SK-N-SH (cell line): ENCODE measurements around the gene ICA1. TPM values are rescaled to one million over a fixed set of nuclear protein-coding genes. Genes with fewer than 3 reads are reported as not detected.

ENCODE experiments used
- CTCF ChIA-PET: fragments of 300-600, 350-600 bp; formaldehyde crosslinking; extraction: SDS; loops from one replicate; lab custom pipeline; 2021; lab: Yijun Ruan, JAX
- POLR2A ChIA-PET: fragments of 350-600 bp; sonication (Branson Sonifier 250); formaldehyde crosslinking; extraction: SDS; loops from one replicate; lab custom pipeline; 2020; ENCODE audit warnings: antibody characterized with exemption, inconsistent platforms; lab: Yijun Ruan, JAX
- DNase-seq: peaks from one replicate; pipeline ENCODE4 v3.0.0; 2012
- H2AFZ ChIP-seq: fragments of 200-600 bp; sonication (generic); 2 replicates; pipeline ENCODE4 v1.8.1; 2016; ENCODE audit warnings: antibody characterized with exemption, mild to moderate bottlenecking, low read depth
- H3F3A ChIP-seq: fragments of 200-600 bp; sonication (generic); replicated peaks from 2 replicates; pipeline ENCODE3; 2016; ENCODE audit warnings: antibody characterized with exemption, mild to moderate bottlenecking; ENCODE audit not compliant: insufficient read depth
- H3K27ac ChIP-seq, 2 experiments: fragments of 200-500 bp in 1 of 2; fragments of 200-600 bp in 1 of 2; sonication (Bioruptor generic) in 1 of 2; sonication (generic), shearing (Covaris generic) in 1 of 2; 2 replicates each; pipeline versions ENCODE4 v1.5.1 to v1.6.1; 2014 to 2016; ENCODE audit warnings: low read depth in 2 of 2, inconsistent platforms in 1 of 2, low read length in 1 of 2, mild to moderate bottlenecking in 1 of 2, mixed read lengths in 1 of 2
- H3K27me3 ChIP-seq: fragments of 200-600 bp; sonication (generic), shearing (Covaris generic); 2 replicates; pipeline ENCODE4 v1.6.1; 2016; ENCODE audit warnings: mixed run types; ENCODE audit not compliant: insufficient read depth
- H3K36me3 ChIP-seq, 2 experiments: fragments of 200-500 bp in 1 of 2; fragments of 200-600 bp in 1 of 2; sonication (Bioruptor generic) in 1 of 2; sonication (generic) in 1 of 2; replicated peaks in 1 of 2; 2 replicates each; pipeline versions ENCODE3 to v1.5.1; 2014 to 2016; ENCODE audit warnings: low read length in 1 of 2, mild to moderate bottlenecking in 1 of 2; ENCODE audit not compliant: insufficient read depth in 2 of 2, control insufficient read depth in 1 of 2
- H3K4me1 ChIP-seq, 2 experiments: fragments of 200-500 bp in 1 of 2; fragments of 200-600 bp in 1 of 2; sonication (Bioruptor generic) in 1 of 2; sonication (generic), shearing (Covaris generic) in 1 of 2; 2 replicates each; pipeline versions ENCODE4 v1.5.1 to v1.6.1; 2014 to 2016; ENCODE audit warnings: low read depth in 1 of 2, low read length in 1 of 2, mixed run types in 1 of 2; ENCODE audit not compliant: insufficient read depth in 2 of 2, control insufficient read depth in 1 of 2
- H3K4me2 ChIP-seq: fragments of 200-600 bp; sonication (generic), shearing (Covaris generic); 2 replicates; pipeline ENCODE4 v1.6.1; 2017; ENCODE audit warnings: mixed run types
- H3K4me3 ChIP-seq, 2 experiments: fragments of 200-500 bp in 1 of 2; fragments of 200-600 bp in 1 of 2; sonication (Bioruptor generic) in 1 of 2; sonication (generic), shearing (Covaris generic) in 1 of 2; 2 replicates each; pipeline versions ENCODE4 v1.5.1 to v1.8.1; 2014 to 2016; ENCODE audit warnings: low read depth in 2 of 2, inconsistent platforms in 1 of 2, low read length in 1 of 2, mild to moderate bottlenecking in 1 of 2, mixed read lengths in 1 of 2, moderate library complexity in 1 of 2
- H3K79me2 ChIP-seq: fragments of 200-600 bp; sonication (generic); 2 replicates; pipeline ENCODE4 v1.8.1; 2017; ENCODE audit warnings: mild to moderate bottlenecking; ENCODE audit not compliant: insufficient read depth
- H3K9ac ChIP-seq: fragments of 200-600 bp; sonication (generic); 2 replicates; pipeline ENCODE4 v1.6.1; 2017; ENCODE audit warnings: mixed run types
- H3K9me2 ChIP-seq: fragments of 200-600 bp; sonication (generic); 2 replicates; pipeline ENCODE4 v1.6.1; 2017; ENCODE audit warnings: mixed run types
- H3K9me3 ChIP-seq: fragments of 200-600 bp; sonication (generic); 2 replicates; pipeline ENCODE4 v1.6.1; 2017; ENCODE audit warnings: mixed run types, mild to moderate bottlenecking, moderate library complexity
- H4K20me1 ChIP-seq: fragments of 200-600 bp; sonication (generic); 2 replicates; pipeline ENCODE4 v1.6.1; 2017; ENCODE audit warnings: mild to moderate bottlenecking, mixed run types; ENCODE audit not compliant: insufficient read depth
- EP300 ChIP-seq, 2 experiments: IDR thresholded peaks; 2 replicates each; pipeline versions ENCODE4 v1.4.0 to v1.6.1; 2012; ENCODE audit warnings: borderline replicate concordance in 1 of 2, low read depth in 1 of 2, low read length in 1 of 2
- EZH2phosphoT487 ChIP-seq: fragments of 200-600 bp; sonication (generic); IDR thresholded peaks from 2 replicates; pipeline ENCODE4 v1.6.1; 2017; ENCODE audit warnings: low read depth, mixed run types, mild to moderate bottlenecking, antibody characterized with exemption, moderate library complexity, borderline replicate concordance
- FOSL2 ChIP-seq: IDR thresholded peaks from 2 replicates; pipeline ENCODE4 v1.4.0; 2012; ENCODE audit warnings: low read depth, mild to moderate bottlenecking, moderate library complexity, borderline replicate concordance
- FOXJ3 ChIP-seq: sonication (generic); formaldehyde crosslinking; IDR thresholded peaks from 2 replicates; pipeline ENCODE4 v1.5.1; 2020; ENCODE audit warnings: mild to moderate bottlenecking, missing genetic modification reagents
- FOXM1 ChIP-seq: IDR thresholded peaks from 2 replicates; pipeline ENCODE4 v1.4.0; 2012; ENCODE audit warnings: low read depth, mild to moderate bottlenecking
- GATA2 ChIP-seq: sonication (generic); formaldehyde crosslinking; IDR thresholded peaks from 2 replicates; pipeline ENCODE4 v1.5.0; 2020; ENCODE audit warnings: mild to moderate bottlenecking, missing genetic modification reagents
- MXI1 ChIP-seq: IDR thresholded peaks from 2 replicates; pipeline ENCODE4 v1.6.1; 2012; ENCODE audit warnings: mild to moderate bottlenecking, low read depth, low read length, improper control_type of control experiment
- NFIC ChIP-seq: IDR thresholded peaks from 2 replicates; pipeline ENCODE4 v1.4.0; 2012; ENCODE audit warnings: borderline replicate concordance
- NRF1 ChIP-seq: IDR thresholded peaks from 2 replicates; pipeline ENCODE4 v1.6.1; 2012; ENCODE audit warnings: low read depth, mild to moderate bottlenecking, low read length
- POLR2AphosphoS5 ChIP-seq: IDR thresholded peaks from 2 replicates; pipeline ENCODE4 v1.6.1; 2012; ENCODE audit warnings: low read depth, low read length
- RCOR1 ChIP-seq: fragments of 150-350 bp; IDR thresholded peaks from 2 replicates; pipeline ENCODE4 v1.6.1; 2017; ENCODE audit warnings: antibody characterized with exemption, low read length
- RFX5 ChIP-seq: IDR thresholded peaks from 2 replicates; pipeline ENCODE4 v1.6.1; 2012; ENCODE audit warnings: mild to moderate bottlenecking, improper control_type of control experiment, low read length
- SIN3A ChIP-seq: IDR thresholded peaks from 2 replicates; pipeline ENCODE4 v1.6.1; 2012; ENCODE audit warnings: low read depth, mild to moderate bottlenecking, low read length, moderate library complexity, borderline replicate concordance
- TAF1 ChIP-seq: IDR thresholded peaks from 2 replicates; pipeline ENCODE4 v1.6.1; 2012; ENCODE audit warnings: low read depth, mild to moderate bottlenecking, low read length, moderate library complexity, borderline replicate concordance
- TCF12 ChIP-seq: IDR thresholded peaks from 2 replicates; pipeline ENCODE4 v1.4.0; 2012
- YY1 ChIP-seq: IDR thresholded peaks from 2 replicates; pipeline ENCODE4 v1.4.0; 2012; ENCODE audit warnings: low read depth, mild to moderate bottlenecking
- WGBS: methylation state at CpG from one replicate; pipeline ENCODE4 v1.1.6; 2017; ENCODE audit warnings: low lambda C conversion rate; 5-methylcytosine and 5-hydroxymethylcytosine counted together
- polyA plus RNA-seq, 3 experiments: library from polyadenylated mRNA; depleted of rRNA; stranded (reverse); fragments of >200 nt; gene quantifications; 2 replicates each; pipeline ENCODE4 v1.2.3, GENCODE V29; 2012
- TF ChIP-seq, protein P1 (sequence below): fragments of 150-350 bp; IDR thresholded peaks from 2 replicates; pipeline ENCODE4 v1.6.1; 2016; ENCODE audit warnings: mild to moderate bottlenecking, low read depth, low read length
- TF ChIP-seq, protein P2 (sequence below): fragments of 150-350 bp; IDR thresholded peaks from 2 replicates; pipeline ENCODE4 v1.6.1; 2017; ENCODE audit warnings: antibody characterized with exemption, low read length, low read depth, borderline replicate concordance
- TF ChIP-seq, protein P3 (sequence below): fragments of 200-600 bp; sonication (generic); IDR thresholded peaks from 2 replicates; pipeline ENCODE4 v1.6.1; 2017; ENCODE audit warnings: antibody characterized with exemption, mild to moderate bottlenecking, moderate library complexity
- TF ChIP-seq, protein P4 (sequence below): IDR thresholded peaks from 2 replicates; pipeline ENCODE4 v1.4.0; 2012; ENCODE audit warnings: low read depth

Gene ICA1
- polyA plus RNA-seq, 1 of the 3 experiments (the other 2 are of a cell fraction): 2.4 TPM

DNA sequence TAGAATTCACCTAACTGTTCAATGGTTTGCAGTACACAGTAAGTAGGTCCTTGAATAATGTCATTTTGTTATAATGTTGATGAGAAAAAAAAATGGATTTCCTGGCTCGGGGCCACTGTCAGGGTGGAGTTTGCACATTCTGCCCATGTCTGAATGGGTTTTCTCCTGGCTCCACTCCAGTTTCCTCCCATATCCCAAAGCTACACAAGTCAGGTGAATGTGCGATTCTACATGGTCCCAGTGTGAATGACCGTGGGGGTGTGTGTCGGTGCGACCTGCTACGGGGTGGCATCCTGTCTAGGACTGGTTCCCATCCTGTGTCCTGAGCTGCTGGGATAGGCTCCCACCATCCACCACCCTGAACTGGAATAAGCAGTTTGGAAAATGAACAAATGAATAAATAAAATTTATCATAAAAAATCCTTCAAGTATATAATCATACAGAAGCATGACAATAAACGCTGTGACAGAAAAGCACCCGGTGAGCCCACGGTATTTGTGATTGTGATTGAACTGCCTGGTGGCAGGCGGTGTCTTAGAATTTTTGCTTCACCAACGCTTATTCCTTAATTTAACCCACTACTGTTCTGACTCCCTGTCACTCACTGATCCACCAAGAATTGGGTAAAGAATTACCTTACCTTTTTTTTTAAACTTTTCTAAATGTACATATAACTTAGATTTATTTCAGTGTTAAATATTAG lies 114.1 kb downstream of the ICA1 start:
- CTCF ChIA-PET: interaction anchor here (1.2 kb wide), 2 partner anchors 148 to 723 kb away, joined by 3 read pairs; no protein-coding TSS in a partner anchor
- no peak overlapping the region for H3K4me3 ChIP-seq
- no peaks in the 10 kb centered on the region for H3K9me2 ChIP-seq
- no peaks in the 10 kb centered on the region for H3K27me3 ChIP-seq
- H3K27ac ChIP-seq: peak overlapping the region in 1 of 2 experiments; percentile 16; a peak in 1 of 4 replicates
- no peak overlapping the region for H2AFZ ChIP-seq
- H3K79me2 ChIP-seq: no peaks in the 10 kb centered on the region
- no peak overlapping the region for H3K9ac ChIP-seq
- no peaks in the 10 kb centered on the region for H4K20me1 ChIP-seq
- H3F3A ChIP-seq: no peaks in the 10 kb centered on the region
- H3K36me3 ChIP-seq: peaks cover 0 to 9% of the 10 kb centered on the region in 2 experiments
- H3K9me3 ChIP-seq: no peaks in the 10 kb centered on the region
- DNase-seq: no peak
- no peak overlapping the region for H3K4me2 ChIP-seq
- 74% methylated on average over 11 of the region's 11 CpGs for WGBS
- peaks cover 0 to 39% of the 10 kb centered on the region in 2 experiments; a peak in 1 of 4 replicates for H3K4me1 ChIP-seq
- TF ChIP-seq FOXJ3 (CRISPR knock-in tag): no peak
- no peak for TF ChIP-seq NFIC
- no peak for TF ChIP-seq MXI1
- TF ChIP-seq, all 33 proteins: peak for 0
- POLR2A ChIA-PET: no interaction called here

DNA sequence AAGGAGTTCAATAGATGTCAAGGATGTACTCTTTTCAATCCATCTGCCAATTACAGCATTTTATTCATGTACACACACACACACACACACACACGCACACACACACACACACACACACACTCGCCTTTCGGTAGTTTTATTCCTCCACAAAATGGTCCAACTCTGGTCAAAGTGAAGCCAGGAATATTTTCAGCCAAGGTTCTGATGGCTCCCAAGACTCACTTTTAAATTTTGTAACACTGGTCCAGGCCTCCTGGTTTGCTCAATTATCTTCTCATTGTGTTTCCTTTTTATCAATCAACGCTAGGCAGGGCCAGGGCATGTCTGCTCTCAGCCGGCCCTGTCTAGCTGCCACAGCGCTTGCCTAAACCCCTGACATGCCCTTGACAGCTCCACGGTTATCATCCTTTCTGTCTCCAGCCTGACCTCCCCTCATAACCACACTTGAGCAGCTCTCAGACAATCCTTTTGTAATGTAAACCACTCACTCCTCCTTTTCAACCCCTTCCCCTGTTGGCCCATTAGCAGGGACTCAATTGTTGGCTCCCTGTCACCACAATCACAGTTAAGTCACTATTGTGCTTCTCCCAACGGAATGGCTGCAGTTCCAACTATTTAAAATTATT lies 115.1 kb downstream of the ICA1 start:
- Histone ChIP-seq H3K9me2 (no peaks in the 10 kb centered on the region), H3K9ac (no peak overlapping the region), H3K27ac (peak overlapping the region in 1 of 2 experiments; percentile 7; a peak in 1 of 4 replicates), H3K9me3 (no peaks in the 10 kb centered on the region), H3K36me3 (peaks cover 0 to 17% of the 10 kb centered on the region in 2 experiments), H3K4me1 (peaks cover 0 to 30% of the 10 kb centered on the region in 2 experiments; a peak in 1 of 4 replicates), H2AFZ (no peak overlapping the region), H3K79me2 (no peaks in the 10 kb centered on the region), H4K20me1 (no peaks in the 10 kb centered on the region), H3K4me2 (no peak overlapping the region), H3F3A (no peaks in the 10 kb centered on the region), H3K4me3 (no peak overlapping the region), H3K27me3 (no peaks in the 10 kb centered on the region)
- no peak for TF ChIP-seq RCOR1
- no peak for TF ChIP-seq GATA2 (CRISPR knock-in tag)
- TF ChIP-seq FOXJ3 (CRISPR knock-in tag): no peak
- TF ChIP-seq TCF12: no peak
- no peak for TF ChIP-seq FOSL2
- no peak for TF ChIP-seq NRF1
- no peak for TF ChIP-seq POLR2AphosphoS5
- no peak for TF ChIP-seq YY1
- TF ChIP-seq, protein P1, sequence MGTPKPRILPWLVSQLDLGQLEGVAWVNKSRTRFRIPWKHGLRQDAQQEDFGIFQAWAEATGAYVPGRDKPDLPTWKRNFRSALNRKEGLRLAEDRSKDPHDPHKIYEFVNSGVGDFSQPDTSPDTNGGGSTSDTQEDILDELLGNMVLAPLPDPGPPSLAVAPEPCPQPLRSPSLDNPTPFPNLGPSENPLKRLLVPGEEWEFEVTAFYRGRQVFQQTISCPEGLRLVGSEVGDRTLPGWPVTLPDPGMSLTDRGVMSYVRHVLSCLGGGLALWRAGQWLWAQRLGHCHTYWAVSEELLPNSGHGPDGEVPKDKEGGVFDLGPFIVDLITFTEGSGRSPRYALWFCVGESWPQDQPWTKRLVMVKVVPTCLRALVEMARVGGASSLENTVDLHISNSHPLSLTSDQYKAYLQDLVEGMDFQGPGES: no peak
- TF ChIP-seq, protein P2, sequence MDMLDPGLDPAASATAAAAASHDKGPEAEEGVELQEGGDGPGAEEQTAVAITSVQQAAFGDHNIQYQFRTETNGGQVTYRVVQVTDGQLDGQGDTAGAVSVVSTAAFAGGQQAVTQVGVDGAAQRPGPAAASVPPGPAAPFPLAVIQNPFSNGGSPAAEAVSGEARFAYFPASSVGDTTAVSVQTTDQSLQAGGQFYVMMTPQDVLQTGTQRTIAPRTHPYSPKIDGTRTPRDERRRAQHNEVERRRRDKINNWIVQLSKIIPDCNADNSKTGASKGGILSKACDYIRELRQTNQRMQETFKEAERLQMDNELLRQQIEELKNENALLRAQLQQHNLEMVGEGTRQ: no peak
- TF ChIP-seq, protein P3, sequence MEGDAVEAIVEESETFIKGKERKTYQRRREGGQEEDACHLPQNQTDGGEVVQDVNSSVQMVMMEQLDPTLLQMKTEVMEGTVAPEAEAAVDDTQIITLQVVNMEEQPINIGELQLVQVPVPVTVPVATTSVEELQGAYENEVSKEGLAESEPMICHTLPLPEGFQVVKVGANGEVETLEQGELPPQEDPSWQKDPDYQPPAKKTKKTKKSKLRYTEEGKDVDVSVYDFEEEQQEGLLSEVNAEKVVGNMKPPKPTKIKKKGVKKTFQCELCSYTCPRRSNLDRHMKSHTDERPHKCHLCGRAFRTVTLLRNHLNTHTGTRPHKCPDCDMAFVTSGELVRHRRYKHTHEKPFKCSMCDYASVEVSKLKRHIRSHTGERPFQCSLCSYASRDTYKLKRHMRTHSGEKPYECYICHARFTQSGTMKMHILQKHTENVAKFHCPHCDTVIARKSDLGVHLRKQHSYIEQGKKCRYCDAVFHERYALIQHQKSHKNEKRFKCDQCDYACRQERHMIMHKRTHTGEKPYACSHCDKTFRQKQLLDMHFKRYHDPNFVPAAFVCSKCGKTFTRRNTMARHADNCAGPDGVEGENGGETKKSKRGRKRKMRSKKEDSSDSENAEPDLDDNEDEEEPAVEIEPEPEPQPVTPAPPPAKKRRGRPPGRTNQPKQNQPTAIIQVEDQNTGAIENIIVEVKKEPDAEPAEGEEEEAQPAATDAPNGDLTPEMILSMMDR: no peak
- no peak for TF ChIP-seq FOXM1
- no peak for TF ChIP-seq EP300 (IDR thresholded peaks at IDR 0.05; ENCODE audit: borderline replicate concordance in 1 of 2, low read depth in 1 of 2, low read length in 1 of 2)
- no peak for TF ChIP-seq EZH2phosphoT487
- TF ChIP-seq SIN3A: no peak
- TF ChIP-seq NFIC: no peak
- no peak for TF ChIP-seq RFX5
- TF ChIP-seq, protein P4, sequence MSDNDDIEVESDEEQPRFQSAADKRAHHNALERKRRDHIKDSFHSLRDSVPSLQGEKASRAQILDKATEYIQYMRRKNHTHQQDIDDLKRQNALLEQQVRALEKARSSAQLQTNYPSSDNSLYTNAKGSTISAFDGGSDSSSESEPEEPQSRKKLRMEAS: no peak
- no peak for TF ChIP-seq TAF1
- ChIA-PET POLR2A (no interaction called here), CTCF (interaction anchor here (1.2 kb wide), 2 partner anchors 149 to 722 kb away, joined by 3 read pairs; no protein-coding TSS in a partner anchor)
- 54% methylated on average over 8 of the region's 8 CpGs for WGBS
- no peak for DNase-seq
